ENCODE results near the gene AP3B2. TPM values are rescaled to one million over a fixed set of nuclear protein-coding genes. Genes with fewer than 3 reads are reported as not detected.
"Not testable (repeated sequence)": the region's sequence is repeated elsewhere in the genome, so short reads cannot be mapped to it uniquely, and the experiment has no call there.

Gene AP3B2
- total RNA-seq, 1 donor from 2014 or later, result not detected

DNA sequence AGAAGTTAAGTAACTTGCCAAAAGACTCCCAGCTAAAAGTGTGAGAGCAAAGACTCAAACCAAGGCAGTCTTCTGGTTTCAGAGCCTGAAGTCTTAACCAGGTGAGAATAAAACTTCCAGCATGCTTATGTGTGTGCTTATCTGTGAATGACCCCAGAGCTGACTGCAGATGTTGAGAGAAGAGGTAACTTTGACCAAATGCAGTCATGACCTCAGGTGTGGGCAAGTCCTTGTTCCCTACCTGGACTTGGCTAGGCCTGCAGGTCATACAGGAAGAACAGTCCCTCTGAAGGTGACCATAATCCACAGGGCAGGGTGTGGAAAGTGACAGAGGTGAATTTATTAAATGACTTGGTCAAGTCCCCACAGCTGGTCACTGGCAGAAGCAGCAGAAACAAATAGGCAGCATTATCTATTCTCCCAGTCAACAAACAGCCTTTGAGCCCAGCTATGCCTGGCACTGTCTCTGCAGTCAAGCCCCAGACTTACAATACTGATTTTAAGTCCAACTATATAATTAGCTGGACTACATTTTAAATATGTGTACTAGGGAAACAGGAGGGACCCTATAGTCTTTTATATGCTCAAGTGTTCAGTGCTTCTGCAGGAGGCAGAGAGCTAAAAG is 59.5 kb downstream of the AP3B2 start:
- no peak for DNase-seq (ENCODE audit: low read depth, low spot score)

GRCh38 chr15:82649226-82649999 is 60.3 kb downstream of the AP3B2 start:
- no peak for DNase-seq (ENCODE audit: low read depth, low spot score)

- no peak for DNase-seq (ENCODE audit: low read depth, low spot score)
These were observed 61.2 kb downstream of the AP3B2 start for GRCh38 chr15:82648257-82649103.

DNA sequence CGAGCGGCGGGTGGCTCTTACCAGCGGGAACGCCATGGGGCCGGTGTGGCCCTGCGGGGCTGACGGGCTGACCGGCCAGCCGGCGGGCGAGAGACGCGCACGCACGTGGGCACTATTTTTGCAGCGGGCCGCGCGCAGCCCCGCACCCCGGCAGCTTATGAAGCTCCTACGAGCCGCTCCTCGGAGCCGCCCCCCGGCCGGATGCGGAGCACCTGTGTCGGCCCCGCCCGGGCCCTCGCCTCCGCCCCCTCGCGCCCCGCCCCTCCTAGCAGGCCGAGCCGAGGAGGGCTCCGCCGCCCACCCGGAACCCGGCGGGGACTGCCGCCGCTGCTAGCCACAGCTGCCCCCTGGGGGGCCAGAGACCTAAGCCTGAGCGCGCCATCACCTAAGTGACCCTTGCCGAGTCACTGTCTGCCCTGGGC is 61.8 kb downstream of the AP3B2 start:
- DNase-seq (ENCODE audit: low read depth, low spot score), result no peak

DNA sequence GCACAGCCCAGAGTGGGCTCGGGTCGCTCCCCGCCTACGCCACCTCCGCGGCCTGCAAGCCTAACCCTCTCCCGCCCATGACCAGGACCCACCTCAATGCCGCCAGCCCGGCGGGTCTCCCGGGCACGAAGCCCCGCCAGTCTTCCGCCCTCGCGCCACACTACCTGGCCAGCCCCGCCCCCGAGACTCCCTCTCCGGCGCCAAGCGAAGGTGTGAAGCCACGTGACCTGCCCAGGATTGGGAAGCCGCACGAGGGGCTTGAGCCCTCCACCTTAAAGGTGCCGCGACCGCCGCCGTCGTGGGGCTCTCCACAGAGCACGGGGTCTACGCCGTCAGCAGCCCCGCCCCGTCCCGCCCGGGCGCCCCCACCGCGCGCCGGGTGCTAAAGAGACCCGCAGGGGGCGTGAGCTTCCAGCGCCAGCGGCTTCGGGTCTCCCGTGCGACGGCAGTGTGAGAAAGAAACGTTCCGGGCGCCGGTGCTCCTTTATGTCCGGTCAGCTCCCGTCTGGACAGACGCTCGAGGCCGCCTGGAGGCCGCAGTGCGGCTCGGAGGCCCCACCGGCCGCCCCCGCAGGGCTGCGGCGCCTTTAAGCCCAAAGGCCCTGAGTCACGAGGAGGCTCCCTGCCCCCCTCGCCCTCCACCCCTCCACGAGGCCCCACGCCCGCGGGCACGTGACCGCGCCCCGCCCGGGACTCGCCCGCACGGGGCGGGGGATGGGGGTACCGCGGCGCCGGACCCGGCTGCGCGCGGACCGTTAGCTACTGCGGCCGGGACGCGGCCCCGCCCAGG is 62.4 kb downstream of the AP3B2 start, which contains the start of gene CPEB1:
Gene CPEB1, minus strand, starts transcription at position 319 of the 790 bp plus-strand sequence. CDS start 18,904 bp downstream, outside the sequence.
- no peak for DNase-seq (ENCODE audit: low read depth, low spot score)

- DNase-seq (ENCODE audit: low read depth, low spot score), result no peak
These were observed 63.2 kb downstream of the AP3B2 start for GRCh38 chr15:82646250-82647044.

GRCh38 chr15:82644967-82645852 is 64.5 kb downstream of the AP3B2 start:
- not testable (repeated sequence) for DNase-seq (ENCODE audit: low read depth, low spot score)

DNA sequence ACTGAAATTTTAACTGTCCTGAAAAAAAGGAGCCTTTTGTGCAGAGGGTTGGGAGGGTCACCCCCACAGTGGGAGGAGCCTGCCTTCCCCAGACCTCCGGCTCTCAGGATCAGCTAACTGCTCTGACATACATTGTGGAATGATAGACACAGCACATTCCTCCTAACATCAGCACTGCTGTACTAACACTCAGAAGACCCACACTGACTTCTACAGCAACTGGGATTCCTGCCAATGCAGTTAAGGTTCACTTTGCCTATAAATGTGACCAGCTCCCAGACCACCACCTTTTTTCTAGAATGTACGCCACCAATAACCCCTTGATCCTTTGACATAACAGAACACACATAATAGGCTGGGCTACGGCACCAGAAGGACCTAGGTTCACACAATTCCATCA is 65.7 kb downstream of the AP3B2 start:
- no peak for DNase-seq (ENCODE audit: low read depth, low spot score)

DNA sequence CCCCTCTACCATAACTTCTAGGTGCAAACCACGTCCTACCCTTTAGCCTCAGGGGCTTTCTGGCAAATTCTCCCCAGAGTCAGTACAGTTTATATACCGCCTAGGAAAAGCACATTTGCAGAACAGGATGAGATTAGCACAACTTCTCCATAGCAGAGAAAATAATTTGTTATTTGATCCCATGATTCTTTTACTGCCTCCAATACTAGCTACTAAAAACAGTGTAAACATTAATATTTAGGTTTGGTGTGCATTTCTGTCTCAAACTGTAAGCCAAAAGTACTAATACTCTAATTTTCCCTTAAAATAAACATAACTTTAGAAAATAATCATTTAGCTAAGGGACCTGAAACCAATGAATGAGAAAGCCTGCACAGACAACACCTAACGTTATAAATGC is 67.0 kb downstream of the AP3B2 start:
- no peak for DNase-seq (ENCODE audit: low read depth, low spot score)

DNA sequence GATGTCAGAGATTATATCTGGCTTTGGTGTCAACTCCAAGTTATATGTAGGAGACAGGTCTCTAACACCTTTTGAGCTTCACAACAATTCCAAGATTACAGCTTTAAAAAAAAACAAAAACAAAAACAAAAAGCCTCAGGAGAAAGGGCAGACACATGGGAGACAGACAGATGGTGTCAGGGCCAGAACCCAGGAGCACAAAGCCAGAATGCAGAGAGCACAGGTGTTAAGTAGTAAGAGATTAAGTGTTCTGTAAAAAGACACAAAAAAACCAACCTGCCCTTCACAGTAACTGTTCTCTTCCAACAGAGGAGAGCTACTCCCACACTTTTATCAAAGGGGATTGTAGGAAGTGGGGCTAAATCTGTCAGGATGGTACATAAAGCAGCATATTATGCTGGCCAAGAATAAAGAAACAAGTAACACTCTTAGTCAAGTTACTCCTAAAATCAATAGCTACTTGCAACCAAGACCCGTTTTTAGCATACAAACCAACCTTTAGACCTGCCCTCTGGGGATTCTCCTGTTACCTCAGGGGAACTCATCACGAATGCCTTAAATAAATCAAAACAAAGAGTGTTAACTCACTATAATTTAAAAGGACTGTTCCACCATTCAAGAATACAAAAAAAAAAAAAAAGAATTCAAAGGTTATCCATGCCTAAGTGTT is 68.4 kb downstream of the AP3B2 start:
- DNase-seq (ENCODE audit: low read depth, low spot score), result no peak

DNA sequence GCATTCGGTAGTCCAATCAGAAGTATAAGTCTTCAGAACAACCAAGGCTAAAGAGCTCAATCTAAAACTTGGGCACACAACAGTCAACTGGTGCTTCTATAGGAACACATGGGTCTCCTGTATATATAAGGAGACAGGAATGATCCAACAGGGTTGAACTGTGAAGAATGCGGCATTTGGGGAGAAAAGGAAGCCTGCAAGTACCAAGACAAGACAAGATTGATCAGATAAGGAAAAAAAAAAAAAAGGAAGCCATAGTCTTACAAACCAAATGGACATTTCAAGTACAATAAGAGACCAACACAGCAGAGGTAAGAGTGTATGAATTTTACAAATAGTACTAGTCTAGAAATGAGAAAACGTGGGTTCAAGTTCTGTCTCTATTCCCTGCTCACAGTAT is 69.0 kb downstream of the AP3B2 start:
- DNase-seq (ENCODE audit: low read depth, low spot score), result no peak

DNA sequence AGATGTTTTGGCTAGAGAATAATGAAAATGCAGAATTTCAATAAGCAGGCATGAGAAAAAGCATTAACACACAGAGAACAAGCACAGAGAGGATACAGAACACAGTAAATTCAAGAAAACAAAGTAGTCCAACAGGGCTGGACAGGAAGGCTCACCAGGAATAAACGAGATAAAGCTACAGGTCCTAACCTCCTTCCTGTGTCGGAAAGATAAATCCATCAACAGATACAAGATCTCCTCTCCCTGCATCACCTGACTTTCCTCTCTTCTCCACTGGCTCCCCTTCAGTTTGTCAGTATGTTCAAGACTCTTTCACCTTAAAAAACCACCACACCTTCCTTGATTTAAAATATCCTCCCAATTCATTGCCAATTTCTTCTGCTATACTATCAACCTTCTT is 73.9 kb downstream of the AP3B2 start:
- DNase-seq (ENCODE audit: low read depth, low spot score), result no peak

DNA sequence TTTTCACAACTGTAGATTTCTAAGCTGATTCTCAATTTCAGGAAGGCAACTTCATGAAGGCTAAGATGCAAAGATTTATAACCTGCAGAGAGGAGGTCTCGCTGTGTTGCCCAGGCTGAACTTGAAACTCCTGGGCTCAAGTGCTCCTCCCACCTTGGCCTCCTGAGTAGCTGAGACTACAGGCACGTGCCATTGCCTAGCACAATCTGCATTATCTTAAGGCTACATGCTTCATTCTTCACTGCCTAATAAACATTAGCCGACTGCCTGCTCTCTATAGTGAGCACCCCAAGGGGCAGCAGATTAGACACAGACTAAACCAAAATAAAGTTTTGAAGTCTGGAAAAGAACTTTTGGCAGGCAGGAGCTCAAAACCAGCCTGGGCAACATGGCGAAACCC is 79.6 kb downstream of the AP3B2 start:
- DNase-seq (ENCODE audit: low read depth, low spot score), result no peak

GRCh38 chr15:82625136-82625535 is 84.5 kb downstream of the AP3B2 start:
- DNase-seq (ENCODE audit: low read depth, low spot score), result no peak

GRCh38 chr15:82624438-82624837 is 85.2 kb downstream of the AP3B2 start:
- DNase-seq (ENCODE audit: low read depth, low spot score), result no peak

DNA sequence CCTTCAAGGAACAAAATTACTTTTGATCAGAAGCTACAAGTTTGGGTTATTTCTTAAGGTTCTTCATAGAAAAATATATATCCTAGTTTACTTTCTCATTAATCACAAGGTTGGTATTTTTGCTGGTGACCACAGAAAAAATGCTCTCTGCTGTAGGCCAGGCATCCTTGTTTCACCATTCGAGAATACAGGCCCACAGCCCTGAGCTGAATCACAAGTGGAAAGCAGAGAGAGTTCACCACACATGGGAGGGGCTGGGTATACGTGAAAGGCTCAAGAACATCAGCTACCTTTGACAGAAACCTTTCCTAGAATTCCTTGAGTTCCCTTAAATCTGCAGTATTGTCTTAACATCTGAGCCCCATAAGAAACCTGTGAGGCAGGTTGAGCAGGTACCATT is 85.7 kb downstream of the AP3B2 start:
- no peak for DNase-seq (ENCODE audit: low read depth, low spot score)

DNA sequence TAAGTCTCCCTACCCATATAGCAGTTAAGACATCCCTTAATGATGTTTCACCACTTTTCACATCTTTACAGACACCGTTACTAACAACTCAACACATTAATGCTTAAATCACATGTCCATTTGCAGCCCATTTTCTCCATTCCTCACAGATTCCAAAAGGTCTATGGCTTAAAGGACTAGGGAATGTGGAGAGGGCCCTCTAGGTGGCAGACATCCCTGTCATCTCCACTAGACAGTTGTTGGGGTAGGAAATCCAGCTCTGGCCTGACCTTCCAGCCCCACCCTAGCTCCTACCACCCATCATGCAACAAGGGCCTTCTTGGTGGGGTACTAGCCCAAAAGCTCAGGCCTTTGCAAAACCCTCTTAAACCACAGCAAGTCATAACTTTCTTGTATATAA is 87.7 kb downstream of the AP3B2 start:
- DNase-seq (ENCODE audit: low read depth, low spot score), result no peak

- no peak for DNase-seq (ENCODE audit: low read depth, low spot score)
These were observed 95.9 kb downstream of the AP3B2 start for GRCh38 chr15:82613747-82614146.

DNA sequence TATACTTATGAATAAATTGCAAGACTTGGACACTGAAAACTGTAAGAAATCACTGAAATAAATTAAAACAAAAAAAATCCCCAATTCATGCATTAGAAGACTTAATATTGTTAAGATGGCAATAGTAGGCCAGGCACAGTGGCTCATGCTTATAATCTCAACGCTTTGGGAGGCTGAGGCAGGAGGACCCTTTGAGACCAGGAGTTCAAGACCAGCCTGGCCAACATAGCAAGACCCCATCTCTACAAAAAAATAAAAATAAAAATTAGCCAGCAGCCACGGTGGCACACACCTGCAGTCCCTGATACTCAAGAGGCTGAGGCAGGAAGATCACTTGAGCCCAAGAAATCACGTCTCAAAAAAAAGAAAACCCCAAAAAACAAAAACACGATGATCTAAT is 98.3 kb downstream of the AP3B2 start:
- DNase-seq (ENCODE audit: low read depth, low spot score), result no peak
